CD4-positive, alpha-beta memory T cell (primary cell): ENCODE data around the gene SPHKAP. TPM values are rescaled to one million over a fixed set of nuclear protein-coding genes. Genes with fewer than 3 reads are reported as not detected.

Source experiments
- CTCF ChIA-PET: fragments of 350-600 bp; sonication (Branson Sonifier 250); formaldehyde crosslinking; loops from one replicate; lab custom pipeline; 2021; ENCODE audit warnings: inconsistent platforms; ENCODE audit not compliant: partially characterized antibody; lab: Charles Lee
- POLR2A ChIA-PET: fragments of 350-600 bp; sonication (Branson Sonifier 250); formaldehyde crosslinking; loops from one replicate; lab custom pipeline; 2021; ENCODE audit not compliant: partially characterized antibody; lab: Charles Lee
- DNase-seq, 5 donors: peaks; one replicate each; pipeline versions ENCODE4 v3.0.0 to v3.0.0-alpha.2; 2020 to 2022; ENCODE audit warnings: mixed read lengths in 1 of 5
- H3K27ac ChIP-seq: one replicate; pipeline ENCODE4 v1.7.0; 2013; ENCODE audit warnings: low read depth, low read length
- H3K27me3 ChIP-seq: 2 replicates; pipeline ENCODE4 v1.7.0; 2013; ENCODE audit warnings: mild to moderate bottlenecking, low read length, moderate library complexity; ENCODE audit not compliant: insufficient read depth
- H3K36me3 ChIP-seq: 2 replicates; pipeline ENCODE4 v1.7.0; 2013; ENCODE audit warnings: mild to moderate bottlenecking, low read length, moderate library complexity; ENCODE audit not compliant: insufficient read depth
- H3K4me1 ChIP-seq: 2 replicates; pipeline ENCODE4 v1.7.0; 2013; ENCODE audit warnings: mild to moderate bottlenecking, low read length, moderate library complexity; ENCODE audit not compliant: insufficient read depth
- H3K4me3 ChIP-seq, 2 donors: one replicate each; pipeline ENCODE4 v1.7.0; 2013; ENCODE audit warnings: low read length in 2 of 2, mild to moderate bottlenecking in 1 of 2
- H3K9me3 ChIP-seq, 2 donors: one replicate each; pipeline ENCODE4 v1.7.0; 2013; ENCODE audit warnings: low read length in 2 of 2, control low read depth in 1 of 2; ENCODE audit not compliant: control insufficient read depth in 1 of 2
- H3K27ac Mint-ChIP-seq, 7 donors: one replicate each; pipeline ENCODE4 v1.8.0; 2020 to 2021; ENCODE audit warnings: mixed read lengths in 7 of 7, mild to moderate bottlenecking in 6 of 7, inconsistent platforms in 3 of 7, moderate library complexity in 3 of 7
- H3K27me3 Mint-ChIP-seq, 2 donors: one replicate each; pipeline ENCODE4 v1.8.0; 2020 to 2021; ENCODE audit warnings: mixed read lengths in 2 of 2
- H3K36me3 Mint-ChIP-seq, 2 donors: one replicate each; pipeline ENCODE4 v1.8.0; 2020 to 2021; ENCODE audit warnings: mixed read lengths in 2 of 2, inconsistent platforms in 1 of 2, mild to moderate bottlenecking in 1 of 2
- H3K4me1 Mint-ChIP-seq, 4 donors: one replicate each; pipeline ENCODE4 v1.8.0; 2020 to 2021; ENCODE audit warnings: mixed read lengths in 4 of 4, mild to moderate bottlenecking in 1 of 4
- H3K4me3 Mint-ChIP-seq, 8 donors: one replicate each; pipeline ENCODE4 v1.8.0; 2020 to 2021; ENCODE audit warnings: mixed read lengths in 8 of 8, mild to moderate bottlenecking in 7 of 8, moderate library complexity in 6 of 8, inconsistent platforms in 3 of 8
- H3K9me3 Mint-ChIP-seq, 8 donors: one replicate each; pipeline ENCODE4 v1.8.0; 2020 to 2021; ENCODE audit warnings: mixed read lengths in 8 of 8, mild to moderate bottlenecking in 5 of 8, inconsistent platforms in 3 of 8, moderate library complexity in 1 of 8
- intact Hi-C: fragments of 100-400 bp; cut with micrococcal nuclease; formaldehyde crosslinking; loops from one replicate; pipeline ENCODE4 v1.15.1; 2023
- polyA plus RNA-seq, 2 donors: library from polyadenylated mRNA; unstranded; fragments of 300-500 nt; fragmentation: Illumina TruSeq; gene quantifications; one replicate each; pipeline ENCODE4 v1.2.3, GENCODE V29; 2021
- total RNA-seq, 2 experiments: library from RNA; stranded (reverse); gene quantifications; one replicate each; pipeline ENCODE4 v1.2.3, GENCODE V29; 2021

SPHKAP gene
- total and polyA plus RNA-seq, 4 experiments from 2014 or later: not detected

GRCh38 chr2:228018311-228018710 is 163.2 kb downstream of the SPHKAP start:
- H3K36me3 ChIP-seq: no peaks in the 10 kb centered on the region

GRCh38 chr2:228017784-228018183 is 163.7 kb downstream of the SPHKAP start:
- POLR2A ChIA-PET: no interaction called here
- peaks cover 0 to 9% (median 4%) of the 10 kb centered on the region in 8 donors for H3K9me3 Mint-ChIP-seq
- no peaks in the 10 kb centered on the region for H3K9me3 ChIP-seq
- no peak for DNase-seq
- H3K4me1 Mint-ChIP-seq: no peaks in the 10 kb centered on the region
- H3K27ac ChIP-seq: no peak overlapping the region
- CTCF ChIA-PET: no interaction called here
- no peaks in the 10 kb centered on the region for H3K36me3 ChIP-seq
- no peak overlapping the region for H3K27ac Mint-ChIP-seq
- no peaks in the 10 kb centered on the region for H3K27me3 ChIP-seq
- H3K4me1 ChIP-seq: no peaks in the 10 kb centered on the region
- H3K36me3 Mint-ChIP-seq: no peaks in the 10 kb centered on the region
- H3K4me3 ChIP-seq: no peak overlapping the region
- no peaks in the 10 kb centered on the region for H3K27me3 Mint-ChIP-seq
- intact Hi-C loops: no loop called here
- no peak overlapping the region for H3K4me3 Mint-ChIP-seq

More at GRCh38 chr2:228018311-228018710, 163.2 kb downstream of the SPHKAP start:
- ChIA-PET CTCF (no interaction called here), POLR2A (no interaction called here)
- Mint-ChIP-seq H3K4me3 (no peak overlapping the region), H3K36me3 (no peaks in the 10 kb centered on the region), H3K27me3 (no peaks in the 10 kb centered on the region), H3K4me1 (no peaks in the 10 kb centered on the region), H3K27ac (no peak overlapping the region), H3K9me3 (peaks cover 0 to 9% (median 4%) of the 10 kb centered on the region in 8 donors)
- no peak overlapping the region for H3K4me3 ChIP-seq
- DNase-seq: no peak
- no peaks in the 10 kb centered on the region for H3K27me3 ChIP-seq
- intact Hi-C loops: no loop called here
- H3K9me3 ChIP-seq: no peaks in the 10 kb centered on the region
- no peak overlapping the region for H3K27ac ChIP-seq
- H3K4me1 ChIP-seq: no peaks in the 10 kb centered on the region

GRCh38 chr2:228016402-228016801 is 165.1 kb downstream of the SPHKAP start:
- Mint-ChIP-seq H3K27ac (no peak overlapping the region), H3K36me3 (no peaks in the 10 kb centered on the region), H3K4me3 (no peak overlapping the region), H3K27me3 (no peaks in the 10 kb centered on the region), H3K4me1 (no peaks in the 10 kb centered on the region), H3K9me3 (peaks cover 0 to 9% (median 4%) of the 10 kb centered on the region in 8 donors)
- Histone ChIP-seq H3K27ac (no peak overlapping the region), H3K36me3 (no peaks in the 10 kb centered on the region), H3K9me3 (no peaks in the 10 kb centered on the region), H3K4me1 (no peaks in the 10 kb centered on the region), H3K4me3 (no peak overlapping the region), H3K27me3 (no peaks in the 10 kb centered on the region)
- ChIA-PET POLR2A (no interaction called here), CTCF (no interaction called here)
- intact Hi-C loops: no loop called here
- no peak for DNase-seq

- Mint-ChIP-seq H3K9me3 (peaks cover 0 to 7% (median 4%) of the 10 kb centered on the region in 8 donors), H3K4me1 (no peaks in the 10 kb centered on the region), H3K36me3 (no peaks in the 10 kb centered on the region), H3K27me3 (no peaks in the 10 kb centered on the region), H3K27ac (no peak overlapping the region), H3K4me3 (no peak overlapping the region)
- CTCF ChIA-PET: no interaction called here
- Histone ChIP-seq H3K4me3 (no peak overlapping the region), H3K4me1 (no peaks in the 10 kb centered on the region), H3K27me3 (no peaks in the 10 kb centered on the region), H3K9me3 (no peaks in the 10 kb centered on the region), H3K36me3 (no peaks in the 10 kb centered on the region), H3K27ac (no peak overlapping the region)
- DNase-seq: no peak
- intact Hi-C loops: no loop called here
- POLR2A ChIA-PET: no interaction called here
These were observed 165.7 kb downstream of the SPHKAP start for GRCh38 chr2:228015741-228016140.

GRCh38 chr2:227996366-227996765 is 185.1 kb downstream of the SPHKAP start:
- H3K27ac Mint-ChIP-seq: no peak overlapping the region
- no peaks in the 10 kb centered on the region for H3K27me3 ChIP-seq
- no peaks in the 10 kb centered on the region for H3K36me3 Mint-ChIP-seq
- CTCF ChIA-PET: no interaction called here
- H3K4me3 ChIP-seq: no peak overlapping the region
- H3K36me3 ChIP-seq: no peaks in the 10 kb centered on the region
- DNase-seq: no peak
- H3K9me3 ChIP-seq: no peaks in the 10 kb centered on the region
- no peaks in the 10 kb centered on the region for H3K4me1 Mint-ChIP-seq
- intact Hi-C loops: no loop called here
- H3K9me3 Mint-ChIP-seq: peaks cover 0 to 4% (median 2%) of the 10 kb centered on the region in 8 donors
- H3K27ac ChIP-seq: no peak overlapping the region
- POLR2A ChIA-PET: no interaction called here
- no peaks in the 10 kb centered on the region for H3K4me1 ChIP-seq
- no peak overlapping the region for H3K4me3 Mint-ChIP-seq
- no peaks in the 10 kb centered on the region for H3K27me3 Mint-ChIP-seq

- no peak for DNase-seq
- no peaks in the 10 kb centered on the region for H3K4me1 Mint-ChIP-seq
- Histone ChIP-seq H3K4me1 (no peaks in the 10 kb centered on the region), H3K9me3 (no peaks in the 10 kb centered on the region), H3K27me3 (no peaks in the 10 kb centered on the region), H3K4me3 (no peak overlapping the region), H3K36me3 (no peaks in the 10 kb centered on the region), H3K27ac (no peak overlapping the region)
- H3K27ac Mint-ChIP-seq: no peak overlapping the region
- intact Hi-C loops: no loop called here
- no peak overlapping the region for H3K4me3 Mint-ChIP-seq
- ChIA-PET CTCF (no interaction called here), POLR2A (no interaction called here)
- peaks cover 0 to 4% (median 0%) of the 10 kb centered on the region in 8 donors for H3K9me3 Mint-ChIP-seq
- H3K36me3 Mint-ChIP-seq: no peaks in the 10 kb centered on the region
- no peaks in the 10 kb centered on the region for H3K27me3 Mint-ChIP-seq
These were observed 190.6 kb downstream of the SPHKAP start for GRCh38 chr2:227990937-227991336.

GRCh38 chr2:227973241-227973640 is 208.2 kb downstream of the SPHKAP start:
- Histone ChIP-seq H3K27ac (no peak overlapping the region), H3K9me3 (no peaks in the 10 kb centered on the region), H3K36me3 (no peaks in the 10 kb centered on the region), H3K4me3 (no peak overlapping the region), H3K27me3 (no peaks in the 10 kb centered on the region), H3K4me1 (no peaks in the 10 kb centered on the region)
- Mint-ChIP-seq H3K27me3 (peaks cover 0 to 2% of the 10 kb centered on the region in 2 donors), H3K27ac (no peak overlapping the region), H3K4me1 (no peaks in the 10 kb centered on the region), H3K36me3 (no peaks in the 10 kb centered on the region), H3K9me3 (peaks cover 0 to 5% (median 0%) of the 10 kb centered on the region in 8 donors), H3K4me3 (no peak overlapping the region)
- ChIA-PET POLR2A (no interaction called here), CTCF (no interaction called here)
- DNase-seq: no peak
- intact Hi-C loops: no loop called here
